Measurements from ENCODE around the gene FBXL19. TPM values are rescaled to one million over a fixed set of nuclear protein-coding genes. Genes with fewer than 3 reads are reported as not detected.
A peak's percentile ranks its signal among the peaks of the same experiment; 100 is the strongest.

Gene FBXL19
- total and polyA plus RNA-seq, 2 of the 8 experiments (the other 6 are each of a cell fraction or from before 2014, with no cell fraction given): 47.2 to 72.2 TPM

DNA sequence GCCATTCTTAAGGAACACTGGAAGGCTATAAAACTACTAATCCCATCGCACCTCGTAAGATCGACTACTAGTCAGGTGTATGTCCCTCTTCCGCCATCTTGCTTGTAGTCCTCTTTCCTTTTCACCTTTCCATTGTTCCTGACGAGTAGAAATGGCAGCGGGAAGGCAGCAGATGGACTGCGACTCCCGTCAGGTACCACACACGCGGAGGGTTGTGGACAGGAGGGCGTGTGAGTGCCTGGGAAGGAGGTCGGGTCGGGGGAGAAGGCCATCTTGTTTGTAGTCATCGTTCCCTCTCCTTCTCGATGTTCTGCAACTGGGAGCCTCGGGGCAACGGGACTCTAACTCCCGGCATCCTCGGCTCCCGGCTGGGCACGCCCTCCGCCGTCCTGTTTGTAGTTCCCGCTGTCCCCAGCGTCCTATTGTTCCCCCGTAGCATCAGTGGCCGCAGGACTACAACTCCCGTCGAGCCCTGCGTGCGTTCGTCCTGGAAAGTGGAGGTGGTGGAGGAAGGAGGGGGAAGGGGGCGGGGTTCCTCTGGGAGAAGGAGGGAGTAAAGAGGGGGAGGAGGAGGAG is 324 bp upstream of the FBXL19 start (continued):
- TF ChIP-seq TEAD4 (IDR thresholded peaks at IDR 0.05; ENCODE audit: low read depth, low read length) (no peak), FOSL1 (IDR thresholded peaks at IDR 0.05; ENCODE audit: insufficient read depth, low read depth, low read length) (no peak), POLR2AphosphoS5 (IDR thresholded peaks at IDR 0.05; ENCODE audit: low read depth, low read length) (peak; percentile 84; the same call in 1 of the 2 replicates), CBX5 (IDR thresholded peaks at IDR 0.05; ENCODE audit: low read depth, low read length) (no peak), TAF1 (IDR thresholded peaks at IDR 0.05; ENCODE audit: low read depth, low read length) (peak; percentile 75), EGR1 (IDR thresholded peaks at IDR 0.05; ENCODE audit: borderline replicate concordance, low read depth, low read length) (no peak), POLR2A (IDR thresholded peaks at IDR 0.05; ENCODE audit: control extremely low read depth in 1 of 2, low read depth in 2 of 2, low read length in 2 of 2) (peak; percentile 43 to 78), BACH1 (IDR thresholded peaks at IDR 0.05; ENCODE audit: low read length) (no peak), HDAC6 (IDR thresholded peaks at IDR 0.05; ENCODE audit: low read depth, low read length) (no peak), YY1 (IDR thresholded peaks at IDR 0.05; ENCODE audit: low read depth, low read length) (peak; percentile 95), ASH2L (IDR thresholded peaks at IDR 0.05; ENCODE audit: low read length) (peak; percentile 74), SAP30 (IDR thresholded peaks at IDR 0.05; ENCODE audit: insufficient read depth, insufficient replicate concordance, low read length) (peak; percentile 21), GTF2F1 (IDR thresholded peaks at IDR 0.05; ENCODE audit: borderline replicate concordance, low read depth, low read length) (no peak), SP1 (IDR thresholded peaks at IDR 0.05; ENCODE audit: low read depth, low read length) (peak; percentile 89), SP4 (IDR thresholded peaks at IDR 0.05; ENCODE audit: low read length) (no peak), RBBP5 (IDR thresholded peaks at IDR 0.05; ENCODE audit: borderline replicate concordance, low read depth, low read length) (no peak)
